ENCODE results near the gene TTC9B. TPM values are rescaled to one million over a fixed set of nuclear protein-coding genes. Genes with fewer than 3 reads are reported as not detected.

TTC9B gene
- total RNA-seq, 1 donor from 2014 or later = not detected

GRCh38 chr19:40216777-40217026 lies 1.5 kb downstream of the TTC9B start:
- DNase-seq (ENCODE audit: low spot score) (no peak), ATAC-seq (no peak)

- DNase-seq (ENCODE audit: low spot score) (no peak), ATAC-seq (no peak)
These were observed 2.0 kb downstream of the TTC9B start for GRCh38 chr19:40216013-40216776.

- DNase-seq (ENCODE audit: low spot score) = no peak
- no peak for ATAC-seq
These were observed 3.2 kb downstream of the TTC9B start for GRCh38 chr19:40214936-40215335.

GRCh38 chr19:40213882-40214570 lies 4.2 kb downstream of the TTC9B start:
- DNase-seq (ENCODE audit: low spot score) = no peak
- no peak for ATAC-seq

- DNase-seq (ENCODE audit: low spot score) (no peak), ATAC-seq (no peak)
These were observed 4.8 kb downstream of the TTC9B start for GRCh38 chr19:40213251-40213829.

- DNase-seq (ENCODE audit: low spot score) = no peak
- ATAC-seq = no peak
These were observed 7.3 kb downstream of the TTC9B start for GRCh38 chr19:40210889-40211288.

- DNase-seq (ENCODE audit: low spot score) (no peak), ATAC-seq (no peak)
These were observed 9.6 kb downstream of the TTC9B start for GRCh38 chr19:40208602-40209001.

- ATAC-seq = no peak
- DNase-seq (ENCODE audit: low spot score) = no peak
These were observed 12.4 kb downstream of the TTC9B start for GRCh38 chr19:40205760-40206159.

GRCh38 chr19:40204381-40204780 lies 13.8 kb downstream of the TTC9B start:
- DNase-seq (ENCODE audit: low spot score) (no peak), ATAC-seq (no peak)

GRCh38 chr19:40200341-40201099 lies 17.7 kb downstream of the TTC9B start:
- ATAC-seq (no peak), DNase-seq (ENCODE audit: low spot score) (no peak)

- no peak for DNase-seq (ENCODE audit: low spot score)
- no peak for ATAC-seq
These were observed 19.8 kb downstream of the TTC9B start for GRCh38 chr19:40198272-40198990.

- ATAC-seq (no peak), DNase-seq (ENCODE audit: low spot score) (no peak)
These were observed 24.7 kb downstream of the TTC9B start for GRCh38 chr19:40193587-40193849.

- no peak for DNase-seq (ENCODE audit: low spot score)
These were observed 25.2 kb downstream of the TTC9B start for GRCh38 chr19:40192758-40193586.

GRCh38 chr19:40191836-40192646 lies 26.1 kb downstream of the TTC9B start:
- ATAC-seq = peak; percentile 2

More at GRCh38 chr19:40192758-40193586, 25.2 kb downstream of the TTC9B start:
- no peak for ATAC-seq

GRCh38 chr19:40190891-40191835 lies 27.0 kb downstream of the TTC9B start, which contains the start of gene MAP3K10:
MAP3K10 (plus strand) TSS chr19:40191426; CDS start chr19:40192032, 606 bp downstream.
- DNase-seq (ENCODE audit: low spot score) = peak; percentile 81
- ATAC-seq = peak; percentile 93

More at GRCh38 chr19:40191836-40192646, 26.1 kb downstream of the TTC9B start:
- DNase-seq (ENCODE audit: low spot score) = no peak

- ATAC-seq (no peak), DNase-seq (ENCODE audit: low spot score) (no peak)
These were observed 33.9 kb downstream of the TTC9B start for GRCh38 chr19:40184273-40184672.

GRCh38 chr19:40178756-40179155 lies 39.4 kb downstream of the TTC9B start:
- ATAC-seq = no peak

More at GRCh38 chr19:40178756-40179155, 39.4 kb downstream of the TTC9B start:
- no peak for DNase-seq (ENCODE audit: low spot score)

Data from left lobe of liver (tissue), 2 donors.